ENCODE results near the gene DNAH8.

- no peak for TF ChIP-seq POLR2A (IDR thresholded peaks at IDR 0.05)
- no peak for TF ChIP-seq CTCF (IDR thresholded peaks at IDR 0.05)
Observed at GRCh38 chr6:39004801-39005200, 289.7 kb downstream of the DNAH8 start.

Data from testis (tissue), 2 donors.